Tibial artery (tissue), 4 donors: ENCODE results near the gene VAV2.

Experiments
- DNase-seq, 2 donors: peaks; one replicate each; pipeline ENCODE4 v3.0.0-alpha.2; 2019
- H3K27ac ChIP-seq, 2 donors: fragments of 200-600 bp; sonication (generic) in 1 of 2; 1 replicate in 1 of 2; 2 replicates in 1 of 2; pipeline ENCODE4 v1.5.1; 2018 to 2019; ENCODE audit warnings: mild to moderate bottlenecking in 1 of 2
- H3K27me3 ChIP-seq, 2 donors: fragments of 200-600 bp; sonication (generic) in 1 of 2; one replicate each; pipeline versions ENCODE4 v1.5.1 to v1.6.0; 2016 to 2019
- H3K36me3 ChIP-seq, 3 donors: fragments of 200-600 bp; sonication (generic) in 2 of 3; one replicate each; pipeline ENCODE4 v1.5.1; 2016 to 2019; ENCODE audit warnings: mild to moderate bottlenecking in 2 of 3
- H3K4me1 ChIP-seq, 4 donors: fragments of 200-600 bp; sonication (generic) in 2 of 4; 1 replicate in 3 of 4; 2 replicates in 1 of 4; pipeline ENCODE4 v1.5.1; 2016 to 2019
- H3K4me3 ChIP-seq, 2 donors: fragments of 200-600 bp; sonication (generic) in 1 of 2; 1 replicate in 1 of 2; 2 replicates in 1 of 2; pipeline ENCODE4 v1.5.1; 2018 to 2019; ENCODE audit warnings: mild to moderate bottlenecking in 2 of 2
- H3K9me3 ChIP-seq, 3 donors: fragments of 200-600 bp; sonication (generic) in 1 of 3; one replicate each; pipeline ENCODE4 v1.5.1; 2016 to 2019
- CTCF ChIP-seq, 2 experiments: fragments of 200-600 bp in 1 of 2; fragments of 450-650 bp in 1 of 2; IDR thresholded peaks; one replicate each; pipeline ENCODE4 v1.5.1; 2017 to 2019; ENCODE audit warnings: antibody characterized with exemption in 2 of 2, mild to moderate bottlenecking in 1 of 2, moderate library complexity in 1 of 2
- intact Hi-C: fragments of 100-400 bp; cut with DNase I; formaldehyde crosslinking; loops from one replicate; pipeline ENCODE4 v1.15.0; 2023; ENCODE audit warnings: low total_unique reads

Gene VAV2

GRCh38 chr9:134004131-134004873, 12.2 kb upstream of the VAV2 start:
- H3K36me3 ChIP-seq = no peaks in the 10 kb centered on the region
- intact Hi-C loops = no loop called here
- peaks cover 0 to 32% of the 10 kb centered on the region in 2 donors for H3K27me3 ChIP-seq
- H3K4me3 ChIP-seq = no peak overlapping the region
- no peaks in the 10 kb centered on the region for H3K9me3 ChIP-seq
- no peaks in the 10 kb centered on the region for H3K4me1 ChIP-seq
- DNase-seq = no peak
- no peak overlapping the region for H3K27ac ChIP-seq
- TF ChIP-seq CTCF (IDR thresholded peaks at IDR 0.05) = no peak

GRCh38 chr9:134003237-134003636, 11.1 kb upstream of the VAV2 start:
- intact Hi-C loops = no loop called here
- Histone ChIP-seq H3K4me3 (no peak overlapping the region), H3K27me3 (peaks cover 0 to 25% of the 10 kb centered on the region in 2 donors), H3K4me1 (no peaks in the 10 kb centered on the region), H3K9me3 (no peaks in the 10 kb centered on the region), H3K27ac (no peak overlapping the region), H3K36me3 (no peaks in the 10 kb centered on the region)
- TF ChIP-seq CTCF (IDR thresholded peaks at IDR 0.05) = no peak
- DNase-seq = no peak

- Histone ChIP-seq H3K4me3 (no peak overlapping the region), H3K36me3 (no peaks in the 10 kb centered on the region), H3K4me1 (no peaks in the 10 kb centered on the region), H3K9me3 (no peaks in the 10 kb centered on the region), H3K27me3 (peaks cover 0 to 25% of the 10 kb centered on the region in 2 donors), H3K27ac (no peak overlapping the region)
- intact Hi-C loops = no loop called here
- no peak for TF ChIP-seq CTCF (IDR thresholded peaks at IDR 0.05)
- no peak for DNase-seq
Measured at GRCh38 chr9:134002796-134003195, 10.7 kb upstream of the VAV2 start.

GRCh38 chr9:133999851-134000265, 7.7 kb upstream of the VAV2 start:
- H3K27ac ChIP-seq = no peak overlapping the region
- no peak overlapping the region for H3K4me3 ChIP-seq
- no peaks in the 10 kb centered on the region for H3K9me3 ChIP-seq
- H3K4me1 ChIP-seq = no peaks in the 10 kb centered on the region
- no peak for DNase-seq
- TF ChIP-seq CTCF (IDR thresholded peaks at IDR 0.05) = no peak
- no peaks in the 10 kb centered on the region for H3K36me3 ChIP-seq
- intact Hi-C loops = no loop called here
- H3K27me3 ChIP-seq = peaks cover 0 to 30% of the 10 kb centered on the region in 2 donors

- intact Hi-C loops = no loop called here
- Histone ChIP-seq H3K9me3 (no peaks in the 10 kb centered on the region), H3K36me3 (no peaks in the 10 kb centered on the region), H3K4me3 (no peak overlapping the region), H3K4me1 (peaks cover 0 to 4% (median 3%) of the 10 kb centered on the region in 4 donors), H3K27ac (no peak overlapping the region), H3K27me3 (peaks cover 0 to 26% of the 10 kb centered on the region in 2 donors)
- TF ChIP-seq CTCF (IDR thresholded peaks at IDR 0.05) = no peak
- no peak for DNase-seq
Measured at GRCh38 chr9:133998915-133999595, 6.9 kb upstream of the VAV2 start.
